OCI-LY7 (cell line): ENCODE results near the gene MFAP5.

ENCODE experiments used
- EZH2phosphoT487 ChIP-seq: fragments of 200-600 bp; sonication (generic); IDR thresholded peaks from 2 replicates; pipeline ENCODE4 v1.6.1; 2018; ENCODE audit warnings: low read depth, borderline replicate concordance, mild to moderate bottlenecking, mixed run types, antibody characterized with exemption, low read length, moderate library complexity, mixed read lengths
- TF ChIP-seq, protein P1 (sequence below): fragments of 200-600 bp; sonication (generic); conservative IDR thresholded peaks from 2 replicates; pipeline ENCODE4 v1.5.1; 2014; ENCODE audit warnings: mild to moderate bottlenecking, antibody characterized with exemption, low read length, moderate library complexity, mixed read lengths

DNA sequence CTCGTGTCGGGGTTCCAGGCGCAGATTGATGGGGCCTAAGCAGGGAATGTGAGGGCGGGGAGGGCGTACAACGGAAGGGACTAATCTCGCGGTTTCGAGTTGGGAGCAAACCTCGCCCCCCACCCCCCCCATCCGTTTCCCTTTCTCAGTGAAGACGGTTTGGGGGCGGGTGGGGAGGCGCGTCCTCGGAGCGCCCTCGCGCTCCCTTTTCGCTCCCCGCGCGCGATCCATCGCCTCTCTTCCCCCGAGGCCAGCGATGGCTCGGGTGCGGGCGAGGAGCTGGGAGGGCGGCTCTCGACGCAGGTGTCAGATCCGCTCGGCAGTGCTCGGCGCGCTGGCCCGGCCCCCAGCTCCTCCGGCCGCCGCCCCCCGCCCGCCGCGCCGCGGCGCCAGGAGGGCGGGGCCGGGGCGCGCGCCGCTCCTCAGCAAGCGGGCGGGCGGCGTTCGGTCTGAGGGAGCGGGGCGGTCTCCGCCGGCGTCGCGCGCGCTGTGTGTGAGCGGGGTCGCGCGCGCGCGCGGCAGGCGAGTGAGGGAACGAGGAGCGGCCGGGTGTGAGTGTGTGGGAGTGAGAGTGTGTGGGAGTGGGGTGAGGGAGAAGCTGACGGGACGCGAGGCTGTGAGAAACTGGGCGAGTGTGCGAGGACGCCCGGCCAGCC is 35.0 kb upstream of the MFAP5 start, which contains the start of gene RIMKLB:
- TF ChIP-seq, protein P1, sequence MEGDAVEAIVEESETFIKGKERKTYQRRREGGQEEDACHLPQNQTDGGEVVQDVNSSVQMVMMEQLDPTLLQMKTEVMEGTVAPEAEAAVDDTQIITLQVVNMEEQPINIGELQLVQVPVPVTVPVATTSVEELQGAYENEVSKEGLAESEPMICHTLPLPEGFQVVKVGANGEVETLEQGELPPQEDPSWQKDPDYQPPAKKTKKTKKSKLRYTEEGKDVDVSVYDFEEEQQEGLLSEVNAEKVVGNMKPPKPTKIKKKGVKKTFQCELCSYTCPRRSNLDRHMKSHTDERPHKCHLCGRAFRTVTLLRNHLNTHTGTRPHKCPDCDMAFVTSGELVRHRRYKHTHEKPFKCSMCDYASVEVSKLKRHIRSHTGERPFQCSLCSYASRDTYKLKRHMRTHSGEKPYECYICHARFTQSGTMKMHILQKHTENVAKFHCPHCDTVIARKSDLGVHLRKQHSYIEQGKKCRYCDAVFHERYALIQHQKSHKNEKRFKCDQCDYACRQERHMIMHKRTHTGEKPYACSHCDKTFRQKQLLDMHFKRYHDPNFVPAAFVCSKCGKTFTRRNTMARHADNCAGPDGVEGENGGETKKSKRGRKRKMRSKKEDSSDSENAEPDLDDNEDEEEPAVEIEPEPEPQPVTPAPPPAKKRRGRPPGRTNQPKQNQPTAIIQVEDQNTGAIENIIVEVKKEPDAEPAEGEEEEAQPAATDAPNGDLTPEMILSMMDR, result 0 out of 2 replicates have a peak, but pooled peaks have one; percentile 4
- TF ChIP-seq EZH2phosphoT487, result no peak
